ENCODE results near the gene TBL1X. TPM values are rescaled to one million over a fixed set of nuclear protein-coding genes. Genes with fewer than 3 reads are reported as not detected.

The TBL1X gene
- total and polyA plus RNA-seq, 8 donors: 2.4 to 16.6 (median 9.3) TPM

DNA sequence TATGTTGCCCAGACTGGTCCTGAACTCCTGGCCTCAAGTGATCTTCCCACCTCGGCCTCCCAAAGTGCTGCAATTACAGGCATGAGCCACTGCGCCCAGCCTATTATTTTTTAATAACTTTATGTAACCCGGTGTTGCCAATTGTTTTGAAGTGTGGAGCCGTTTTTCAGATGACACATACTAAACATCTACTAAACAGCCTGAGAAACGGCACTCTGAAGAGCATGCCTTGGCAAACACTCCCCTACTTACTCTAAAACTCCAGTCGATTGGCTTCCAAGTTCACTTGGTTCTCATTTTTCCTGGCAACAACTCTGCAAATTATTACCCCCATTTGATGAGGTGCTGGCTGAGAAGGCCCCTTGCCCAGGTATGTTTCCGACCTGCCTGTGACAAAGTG is 169.7 kb downstream of the TBL1X start:
- FAIRE-seq: no peak
- no peaks in the 10 kb centered on the region for H3K27me3 ChIP-seq

DNA sequence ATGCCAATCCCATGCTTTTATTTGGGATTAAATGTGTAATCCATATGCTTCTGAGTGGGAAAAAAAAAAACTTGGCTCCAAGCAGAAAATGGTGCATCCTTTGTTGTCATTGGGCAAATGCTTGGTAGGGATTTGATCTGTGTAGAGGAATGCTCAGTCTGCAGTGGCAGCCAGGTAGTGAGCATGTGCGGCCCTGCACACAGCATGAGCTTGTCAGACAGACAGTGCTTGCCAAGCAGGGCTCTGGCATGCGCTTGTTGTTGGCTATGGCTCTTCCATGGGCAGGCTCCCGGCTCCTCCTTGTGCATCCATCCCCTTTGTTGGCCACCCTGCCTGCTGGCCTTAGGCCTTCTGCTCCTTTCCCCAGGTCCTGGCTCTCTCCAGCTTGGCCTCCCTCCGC is 170.5 kb downstream of the TBL1X start:
- Histone ChIP-seq H3K4me1 (no peaks in the 10 kb centered on the region), H3K36me3 (no peaks in the 10 kb centered on the region), H3K4me3 (no peak overlapping the region), H3K9me3 (no peaks in the 10 kb centered on the region), H3K27ac (no peak overlapping the region), H3K27me3 (no peaks in the 10 kb centered on the region)
- intact Hi-C loops (cut with DNase I): no loop called here
- no peak for FAIRE-seq
- 85 to 91% methylated on average over 4 of the region's 4 CpGs for WGBS, 2 donors
- DNase-seq: no peak
- ATAC-seq: no peak
- TF ChIP-seq, protein P1, sequence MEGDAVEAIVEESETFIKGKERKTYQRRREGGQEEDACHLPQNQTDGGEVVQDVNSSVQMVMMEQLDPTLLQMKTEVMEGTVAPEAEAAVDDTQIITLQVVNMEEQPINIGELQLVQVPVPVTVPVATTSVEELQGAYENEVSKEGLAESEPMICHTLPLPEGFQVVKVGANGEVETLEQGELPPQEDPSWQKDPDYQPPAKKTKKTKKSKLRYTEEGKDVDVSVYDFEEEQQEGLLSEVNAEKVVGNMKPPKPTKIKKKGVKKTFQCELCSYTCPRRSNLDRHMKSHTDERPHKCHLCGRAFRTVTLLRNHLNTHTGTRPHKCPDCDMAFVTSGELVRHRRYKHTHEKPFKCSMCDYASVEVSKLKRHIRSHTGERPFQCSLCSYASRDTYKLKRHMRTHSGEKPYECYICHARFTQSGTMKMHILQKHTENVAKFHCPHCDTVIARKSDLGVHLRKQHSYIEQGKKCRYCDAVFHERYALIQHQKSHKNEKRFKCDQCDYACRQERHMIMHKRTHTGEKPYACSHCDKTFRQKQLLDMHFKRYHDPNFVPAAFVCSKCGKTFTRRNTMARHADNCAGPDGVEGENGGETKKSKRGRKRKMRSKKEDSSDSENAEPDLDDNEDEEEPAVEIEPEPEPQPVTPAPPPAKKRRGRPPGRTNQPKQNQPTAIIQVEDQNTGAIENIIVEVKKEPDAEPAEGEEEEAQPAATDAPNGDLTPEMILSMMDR (IDR thresholded peaks at IDR 0.05): no peak

More for the DNA sequence above, 169.7 kb downstream of the TBL1X start:
- H3K36me3 ChIP-seq: no peaks in the 10 kb centered on the region
- DNase-seq (no peak), ATAC-seq (no peak)
- WGBS, 2 donors: 70 to 96% methylated on average over 7 of the region's 7 CpGs
- no peaks in the 10 kb centered on the region for H3K4me1 ChIP-seq
- no peaks in the 10 kb centered on the region for H3K9me3 ChIP-seq
- TF ChIP-seq, protein P1 (IDR thresholded peaks at IDR 0.05): no peak
- H3K4me3 ChIP-seq: no peak overlapping the region
- H3K27ac ChIP-seq: no peak overlapping the region
- intact Hi-C loops (cut with DNase I): no loop called here

DNA sequence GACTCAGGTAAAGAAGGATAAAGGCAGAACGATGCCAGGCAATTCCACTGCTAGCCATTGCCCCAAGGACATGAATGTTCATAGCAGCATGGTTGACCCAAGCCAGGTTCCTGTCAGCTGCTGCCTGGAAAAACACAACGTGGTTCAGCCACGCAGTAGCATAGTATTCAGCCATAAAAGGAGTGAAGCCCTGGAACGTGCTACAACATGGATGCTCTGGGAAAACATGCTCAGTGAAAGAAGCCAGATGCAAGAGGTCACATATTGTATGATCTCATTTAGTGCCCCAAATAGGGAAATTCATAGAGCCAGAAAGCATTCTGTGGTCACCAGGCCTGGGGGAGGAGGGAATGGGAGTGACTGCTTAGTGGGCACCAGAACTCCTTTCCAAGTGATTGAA is 170.9 kb downstream of the TBL1X start:
- intact Hi-C loops (cut with DNase I): no loop called here
- Histone ChIP-seq H3K4me1 (no peaks in the 10 kb centered on the region), H3K9me3 (no peaks in the 10 kb centered on the region), H3K4me3 (no peak overlapping the region), H3K27me3 (no peaks in the 10 kb centered on the region), H3K36me3 (no peaks in the 10 kb centered on the region), H3K27ac (no peak overlapping the region)
- WGBS, 2 donors: 67 to 75% methylated on average over 4 of the region's 4 CpGs
- TF ChIP-seq, protein P1 (IDR thresholded peaks at IDR 0.05): no peak
- FAIRE-seq: no peak
- no peak for DNase-seq
- ATAC-seq: no peak

DNA sequence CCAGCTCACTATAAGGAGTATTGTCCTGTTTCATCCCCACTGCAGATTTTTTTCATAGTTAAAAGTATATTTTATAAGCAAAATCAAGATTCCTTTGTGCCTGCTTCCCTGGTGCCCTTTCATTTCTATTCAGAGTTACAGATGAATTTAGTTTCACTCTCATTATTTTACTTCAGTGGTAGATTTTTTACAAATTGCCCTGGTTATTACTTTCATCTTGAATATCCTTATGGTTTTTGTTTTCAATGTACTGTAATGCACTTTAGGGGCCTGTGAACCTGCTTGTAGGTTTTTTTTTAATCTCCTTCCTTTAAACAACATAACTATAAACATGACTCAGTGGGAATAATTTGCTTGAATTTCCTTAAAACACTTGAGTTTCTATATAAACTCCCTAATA is 174.0 kb downstream of the TBL1X start:
- Histone ChIP-seq H3K4me1 (no peaks in the 10 kb centered on the region), H3K36me3 (no peaks in the 10 kb centered on the region), H3K27ac (no peak overlapping the region), H3K4me3 (no peak overlapping the region), H3K9me3 (no peaks in the 10 kb centered on the region), H3K27me3 (no peaks in the 10 kb centered on the region)
- intact Hi-C loops (cut with DNase I): no loop called here
- DNase-seq (no peak), FAIRE-seq (no peak), ATAC-seq (no peak)
- TF ChIP-seq, protein P1 (IDR thresholded peaks at IDR 0.05): no peak

DNA sequence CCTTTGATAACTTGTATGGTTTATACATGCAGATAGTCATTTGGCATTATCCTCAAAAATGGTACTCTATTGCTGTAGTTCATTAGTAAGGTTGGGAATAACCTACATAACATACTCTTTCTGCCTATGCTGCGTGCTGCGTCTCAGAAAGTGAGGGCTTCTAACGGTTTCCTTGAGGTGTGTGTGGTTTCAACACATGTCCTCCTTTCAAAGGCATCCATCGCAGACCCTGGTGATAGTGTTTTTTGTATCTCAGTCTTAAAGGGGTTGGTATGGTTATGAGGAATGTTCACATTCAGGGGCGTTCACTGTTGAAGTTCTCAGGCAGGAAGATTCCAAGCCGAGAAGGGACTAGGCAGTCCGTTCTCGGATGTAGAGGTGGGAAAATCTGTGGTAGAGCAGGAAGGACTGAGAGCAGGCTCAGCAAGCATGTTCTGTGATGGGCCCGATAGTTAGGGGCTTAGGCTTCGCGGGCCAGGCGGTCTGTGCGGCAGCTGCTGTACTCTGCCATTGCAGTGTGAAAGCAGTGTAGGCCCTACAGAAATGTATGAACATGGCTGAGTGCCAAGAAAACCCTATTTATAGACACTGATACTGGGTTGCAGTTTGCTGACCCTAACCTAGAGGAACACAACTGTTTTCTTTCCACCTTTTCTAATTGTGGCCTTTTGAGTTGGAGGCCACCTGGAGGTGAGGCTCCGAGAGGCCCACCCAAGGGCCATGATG is 177.6 kb downstream of the TBL1X start:
- intact Hi-C loops (cut with DNase I): no loop called here
- Histone ChIP-seq H3K4me1 (no peaks in the 10 kb centered on the region), H3K27ac (no peak overlapping the region), H3K36me3 (no peaks in the 10 kb centered on the region), H3K27me3 (no peaks in the 10 kb centered on the region), H3K4me3 (no peak overlapping the region), H3K9me3 (no peaks in the 10 kb centered on the region)
- FAIRE-seq (no peak), ATAC-seq (no peak), DNase-seq (no peak)
- TF ChIP-seq, protein P1 (IDR thresholded peaks at IDR 0.05): no peak
- 87 to 96% methylated on average over 14 of the region's 14 CpGs for WGBS, 2 donors

Data from pancreas (tissue), 10 donors.